Esophagus muscularis mucosa (tissue), 4 donors: Measurements from ENCODE around the gene CIITA. TPM values are rescaled to one million over a fixed set of nuclear protein-coding genes. Genes with fewer than 3 reads are reported as not detected.
"Not testable (repeated sequence)": the region's sequence is repeated elsewhere in the genome, so short reads cannot be mapped to it uniquely, and the experiment has no call there.

Source experiments
- DNase-seq: peaks from one replicate; pipeline ENCODE4 v3.0.0-alpha.2; 2017; ENCODE audit errors: extremely low spot score
- H3K27ac ChIP-seq, 4 donors: fragments of 200-600 bp; sonication (generic); replicated peaks in 1 of 4; 1 replicate in 3 of 4; 2 replicates in 1 of 4; pipeline ENCODE4 v1.5.1; 2016 to 2019; ENCODE audit warnings: mild to moderate bottlenecking in 1 of 4
- H3K27me3 ChIP-seq, 4 donors: fragments of 200-600 bp; sonication (generic); one replicate each; pipeline versions ENCODE4 v1.5.1 to v1.6.0; 2016 to 2019
- H3K36me3 ChIP-seq, 4 donors: fragments of 200-600 bp; sonication (generic); one replicate each; pipeline ENCODE4 v1.5.1; 2016 to 2019
- H3K4me1 ChIP-seq, 4 donors: fragments of 200-600 bp; sonication (generic); one replicate each; pipeline ENCODE4 v1.5.1; 2016 to 2019
- H3K4me3 ChIP-seq, 4 donors: fragments of 200-600 bp; sonication (generic); 1 replicate in 2 of 4; 2 replicates in 2 of 4; pipeline ENCODE4 v1.5.1; 2016 to 2019; ENCODE audit warnings: mild to moderate bottlenecking in 4 of 4, moderate library complexity in 1 of 4
- H3K9me3 ChIP-seq, 4 donors: fragments of 200-600 bp; sonication (generic); 1 replicate in 3 of 4; 2 replicates in 1 of 4; pipeline ENCODE4 v1.5.1; 2016 to 2019
- CTCF ChIP-seq, 3 experiments: fragments of 200-600 bp in 2 of 3; fragments of 450-650 bp in 1 of 3; sonication (generic) in 2 of 3; IDR thresholded peaks; one replicate each; pipeline ENCODE4 v1.5.1; 2017 to 2019; ENCODE audit warnings: antibody characterized with exemption in 3 of 3, mild to moderate bottlenecking in 2 of 3, moderate library complexity in 1 of 3
- EP300 ChIP-seq: sonication (generic); formaldehyde crosslinking; IDR thresholded peaks from one replicate; pipeline ENCODE4 v1.6.1; 2017; ENCODE audit warnings: antibody characterized with exemption
- POLR2A ChIP-seq: fragments of 450-650 bp; IDR thresholded peaks from one replicate; pipeline ENCODE4 v1.6.1; 2017; ENCODE audit warnings: antibody characterized with exemption, moderate library complexity, mild to moderate bottlenecking, low read depth
- POLR2AphosphoS5 ChIP-seq, 2 donors: sonication (generic); formaldehyde crosslinking; IDR thresholded peaks; one replicate each; pipeline ENCODE4 v1.6.1; 2017; ENCODE audit warnings: antibody characterized with exemption in 2 of 2
- WGBS: methylation state at CpG from one replicate; pipeline ENCODE4 v1.1.5; 2018; 5-methylcytosine and 5-hydroxymethylcytosine counted together
- intact Hi-C: fragments of 100-400 bp; cut with DNase I; formaldehyde crosslinking; loops from one replicate; pipeline ENCODE4 v1.15.1; 2023
- total RNA-seq, 4 donors: library from RNA; depleted of rRNA; stranded (reverse); fragments of >200 nt; gene quantifications; one replicate each; pipeline versions ENCODE4 v1.1.0 to v1.2.1, GENCODE V29; 2016

CIITA gene
- total RNA-seq, result 10 to 100 TPM in 1 of 4 donors, 1 to 10 TPM in 3; 6.8 to 11.2 (median 8.9) TPM

GRCh38 chr16:10876799-10877341 is at the start of gene CIITA:
TSS of gene CIITA (plus strand) at chr16:10877202. CDS start at chr16:10877331, 129 bp downstream.
- Histone ChIP-seq H3K9me3 (no peaks in the 10 kb centered on the region), H3K27ac (peak within 1 kb of the TSS in 3 of 4 donors; percentile 10 to 67 (median 58)), H3K4me3 (peak within 1 kb of the TSS in 3 of 4 donors; percentile 58 to 68 (median 58)), H3K36me3 (no peaks in the 10 kb centered on the region), H3K27me3 (peaks cover 0 to 66% (median 3%) of the 10 kb centered on the region in 4 donors), H3K4me1 (peaks cover 15 to 29% (median 21%) of the 10 kb centered on the region in 4 donors)
- DNase-seq, result no peak
- TF ChIP-seq CTCF (IDR thresholded peaks at IDR 0.05), result no peak
- peak; percentile 22 to 33 for TF ChIP-seq POLR2AphosphoS5 (IDR thresholded peaks at IDR 0.05)
- intact Hi-C loops, result no loop called here
- 43% methylated on average over 7 of the region's 9 CpGs for WGBS

- WGBS, result 25% methylated on average over 8 of the region's 11 CpGs
- intact Hi-C loops, result loop anchor here (5.0 kb wide), 1 partner anchor 89 kb away; no protein-coding TSS in a partner anchor
- no peaks in the 10 kb centered on the region for H3K9me3 ChIP-seq
- peaks cover 35 to 42% (median 36%) of the 10 kb centered on the region in 4 donors for H3K4me1 ChIP-seq
- TF ChIP-seq POLR2A (no peak), POLR2AphosphoS5 (IDR thresholded peaks at IDR 0.05) (peak; percentile 57 to 71), EP300 (no peak), CTCF (IDR thresholded peaks at IDR 0.05) (peak in 1 of 3 experiments; percentile 5)
- no peaks in the 10 kb centered on the region for H3K36me3 ChIP-seq
- peak overlapping the region; percentile 87 to 95 (median 88) for H3K27ac ChIP-seq
- peak overlapping the region in 1 of 4 donors; percentile 5 for H3K4me3 ChIP-seq
- no peaks in the 10 kb centered on the region for H3K27me3 ChIP-seq
- DNase-seq, result peak; percentile 95
Observed at GRCh38 chr16:10827691-10828341, 49.2 kb upstream of the CIITA start.

- intact Hi-C loops, result loop anchor here (5.0 kb wide), 1 partner anchor 88 kb away; no protein-coding TSS in a partner anchor
- peaks cover 35 to 42% (median 36%) of the 10 kb centered on the region in 4 donors for H3K4me1 ChIP-seq
- H3K9me3 ChIP-seq, result no peaks in the 10 kb centered on the region
- peak overlapping the region; percentile 87 to 95 (median 88) for H3K27ac ChIP-seq
- H3K4me3 ChIP-seq, result peak overlapping the region; percentile 10 to 38 (median 21)
- no peaks in the 10 kb centered on the region for H3K36me3 ChIP-seq
- no peaks in the 10 kb centered on the region for H3K27me3 ChIP-seq
- peak; percentile 40 for TF ChIP-seq EP300
- TF ChIP-seq POLR2AphosphoS5 (IDR thresholded peaks at IDR 0.05), result peak; percentile 85 to 89
- TF ChIP-seq CTCF (IDR thresholded peaks at IDR 0.05), result no peak
- 2% methylated on average over 9 of the region's 17 CpGs for WGBS
- DNase-seq, result peak; percentile 95
Observed at GRCh38 chr16:10828851-10829366, 48.1 kb upstream of the CIITA start.

GRCh38 chr16:10829390-10830098 is 47.5 kb upstream of the CIITA start:
- H3K27me3 ChIP-seq, H3K36me3 ChIP-seq, DNase-seq, H3K9me3 ChIP-seq: not testable (repeated sequence)
- Histone ChIP-seq H3K27ac (peak overlapping the region; percentile 87 to 95 (median 88)), H3K4me1 (peaks cover 35 to 37% (median 36%) of the 10 kb centered on the region in 4 donors), H3K4me3 (peak overlapping the region in 2 of 4 donors; percentile 10 to 24)
- WGBS, result 41% methylated on average over 18 of the region's 18 CpGs
- intact Hi-C loops, result loop anchor here (5.0 kb wide), 2 partner anchors 82 to 88 kb away; no protein-coding TSS in a partner anchor

- peak overlapping the region in 3 of 4 donors; percentile 54 to 95 (median 87) for H3K27ac ChIP-seq
- H3K9me3 ChIP-seq, H3K4me3 ChIP-seq, H3K36me3 ChIP-seq, H3K27me3 ChIP-seq, DNase-seq: not testable (repeated sequence)
- H3K4me1 ChIP-seq, result peaks cover 35 to 36% (median 36%) of the 10 kb centered on the region in 4 donors
- intact Hi-C loops, result loop anchor here (5.0 kb wide), 1 partner anchor 83 kb away; no protein-coding TSS in a partner anchor
Observed at GRCh38 chr16:10830240-10830639, 46.8 kb upstream of the CIITA start.
